ENCODE data around the gene CRYL1.

Gene CRYL1

GRCh38 chr13:20470136-20470535, 55.5 kb downstream of the CRYL1 start:
- CTCF ChIA-PET = no interaction called here
- Histone ChIP-seq H3K27ac (ENCODE audit: extremely low read depth, low read depth, low read length) (no peak overlapping the region), H3K9me3 (ENCODE audit: control insufficient read depth, insufficient read depth, low read depth, low read length) (no peaks in the 10 kb centered on the region), H3K36me3 (ENCODE audit: control insufficient read depth in 2 of 2, insufficient read depth in 1 of 2, low read length in 2 of 2) (no peaks in the 10 kb centered on the region), H3K4me3 (ENCODE audit: low read depth, low read length) (no peak overlapping the region), H3K4me1 (ENCODE audit: control insufficient read depth, insufficient read depth, low read length) (no peaks in the 10 kb centered on the region)
- POLR2A ChIA-PET = no interaction called here
- TF ChIP-seq ZXDB (tag by site-specific recombination; IDR thresholded peaks at IDR 0.05) (no peak), ZNF184 (tag by site-specific recombination; IDR thresholded peaks at IDR 0.05) (no peak)

- Histone ChIP-seq H3K9me3 (ENCODE audit: control insufficient read depth, insufficient read depth, low read depth, low read length) (no peaks in the 10 kb centered on the region), H3K27ac (ENCODE audit: extremely low read depth, low read depth, low read length) (no peak overlapping the region), H3K36me3 (ENCODE audit: control insufficient read depth in 2 of 2, insufficient read depth in 1 of 2, low read length in 2 of 2) (no peaks in the 10 kb centered on the region), H3K4me1 (ENCODE audit: control insufficient read depth, insufficient read depth, low read length) (0 out of 2 replicates have a peak, but pooled peaks cover 5% of the 10 kb centered on the region), H3K4me3 (ENCODE audit: low read depth, low read length) (no peak overlapping the region)
- CTCF ChIA-PET = no interaction called here
- no peak for TF ChIP-seq ZNF324 (tag by site-specific recombination; IDR thresholded peaks at IDR 0.05)
- TF ChIP-seq ZNF670 (tag by site-specific recombination; IDR thresholded peaks at IDR 0.05; ENCODE audit: low read depth) = no peak
- no peak for TF ChIP-seq PRDM4 (tag by site-specific recombination; IDR thresholded peaks at IDR 0.05)
- POLR2A ChIA-PET = no interaction called here
Observed at GRCh38 chr13:20466371-20466770, 59.3 kb downstream of the CRYL1 start.

- no peaks in the 10 kb centered on the region for H3K9me3 ChIP-seq (ENCODE audit: control insufficient read depth, insufficient read depth, low read depth, low read length)
- no peak overlapping the region for H3K4me3 ChIP-seq (ENCODE audit: low read depth, low read length)
- H3K36me3 ChIP-seq (ENCODE audit: control insufficient read depth in 2 of 2, insufficient read depth in 1 of 2, low read length in 2 of 2) = no peaks in the 10 kb centered on the region
- ChIA-PET CTCF (no interaction called here), POLR2A (no interaction called here)
- H3K4me1 ChIP-seq (ENCODE audit: control insufficient read depth, insufficient read depth, low read length) = 0 out of 2 replicates have a peak, but pooled peaks cover 7% of the 10 kb centered on the region
- no peak overlapping the region for H3K27ac ChIP-seq (ENCODE audit: extremely low read depth, low read depth, low read length)
- TF ChIP-seq ZNF473 (tag by site-specific recombination; IDR thresholded peaks at IDR 0.05) = no peak
- TF ChIP-seq ZNF621 (tag by site-specific recombination; IDR thresholded peaks at IDR 0.05) = no peak
- no peak for TF ChIP-seq ZNF433 (tag by site-specific recombination; IDR thresholded peaks at IDR 0.05; ENCODE audit: low read depth)
- TF ChIP-seq MZF1 (tag by site-specific recombination; IDR thresholded peaks at IDR 0.05; ENCODE audit: borderline replicate concordance) = peak; percentile 60; the same call in 1 of the 2 replicates
- TF ChIP-seq ZBTB49 (tag by site-specific recombination; IDR thresholded peaks at IDR 0.05; ENCODE audit: low read depth) = no peak
- TF ChIP-seq ZNF596 (tag by site-specific recombination; IDR thresholded peaks at IDR 0.05) = no peak
- no peak for TF ChIP-seq ZNF423 (tag by site-specific recombination; IDR thresholded peaks at IDR 0.05)
- no peak for TF ChIP-seq ZNF362 (tag by site-specific recombination; IDR thresholded peaks at IDR 0.05)
- TF ChIP-seq ZNF335 (tag by site-specific recombination; conservative IDR thresholded peaks at IDR 0.05) = no peak
- TF ChIP-seq ZNF19 (tag by site-specific recombination; IDR thresholded peaks at IDR 0.05; ENCODE audit: low read depth) = no peak
- no peak for TF ChIP-seq ZNF660 (tag by site-specific recombination; IDR thresholded peaks at IDR 0.05)
- TF ChIP-seq ZBTB8A (tag by site-specific recombination; IDR thresholded peaks at IDR 0.05) = no peak
- TF ChIP-seq IKZF3 (tag by site-specific recombination; IDR thresholded peaks at IDR 0.05) = no peak
- TF ChIP-seq PRDM4 (tag by site-specific recombination; IDR thresholded peaks at IDR 0.05) = no peak
- TF ChIP-seq ZNF692 (tag by site-specific recombination; IDR thresholded peaks at IDR 0.05) = peak; percentile 95
- TF ChIP-seq BCL11A (tag by site-specific recombination; IDR thresholded peaks at IDR 0.05; ENCODE audit: low read depth) = no peak
- no peak for TF ChIP-seq ZNF133 (tag by site-specific recombination; IDR thresholded peaks at IDR 0.05)
Observed at GRCh38 chr13:20465218-20465879, 60.3 kb downstream of the CRYL1 start.
